HepG2 (cell line): ENCODE results near the gene C4orf33. TPM values are rescaled to one million over a fixed set of nuclear protein-coding genes. Genes with fewer than 3 reads are reported as not detected.

Experiments used
- ASH2L ChIP-seq: fragments of 300-600, 200-600 bp; sonication (generic); IDR thresholded peaks from 2 replicates; pipeline ENCODE4 v1.7.0; 2017; ENCODE audit warnings: low read depth, mild to moderate bottlenecking, moderate library complexity, mixed read lengths, low read length; ENCODE audit not compliant: insufficient read length
- CCAR2 ChIP-seq: fragments of 200-400 bp; formaldehyde crosslinking; optimal IDR thresholded peaks from 2 replicates; pipeline ENCODE3; 2018; ENCODE audit warnings: low read depth, mild to moderate bottlenecking, low read length, moderate library complexity
- CHD4 ChIP-seq: fragments of 200-600 bp; sonication (generic); IDR thresholded peaks from 2 replicates; pipeline ENCODE4 v1.7.0; 2017; ENCODE audit warnings: mild to moderate bottlenecking, low read length, borderline replicate concordance
- ERF ChIP-seq: IDR thresholded peaks from 2 replicates; pipeline ENCODE4 v1.6.1; 2018; ENCODE audit warnings: missing biosample characterization, missing genetic modification reagents
- FOXO1 ChIP-seq: sonication (generic); formaldehyde crosslinking; IDR thresholded peaks from 2 replicates; pipeline ENCODE4 v1.4.0; 2020; ENCODE audit warnings: missing genetic modification reagents
- HMGA1 ChIP-seq: sonication (generic); formaldehyde crosslinking; conservative IDR thresholded peaks from 2 replicates; pipeline ENCODE4 v1.4.0; 2020; ENCODE audit warnings: missing genetic modification reagents
- HMGXB4 ChIP-seq, 2 experiments: sonication (generic) in 1 of 2; formaldehyde crosslinking in 1 of 2; IDR thresholded peaks; 2 replicates each; pipeline versions ENCODE4 v1.4.0 to v1.6.1; 2018 to 2020; ENCODE audit warnings: missing genetic modification reagents in 2 of 2, borderline replicate concordance in 1 of 2, low read depth in 1 of 2, mild to moderate bottlenecking in 1 of 2, missing biosample characterization in 1 of 2
- JUN ChIP-seq: sonication (generic); formaldehyde crosslinking; IDR thresholded peaks from 2 replicates; pipeline ENCODE4 v1.4.0; 2020; ENCODE audit warnings: mild to moderate bottlenecking, missing genetic modification reagents
- JUND ChIP-seq: sonication (generic); formaldehyde crosslinking; IDR thresholded peaks from 2 replicates; pipeline ENCODE4 v1.8.0; 2022; ENCODE audit warnings: mild to moderate bottlenecking, missing genetic modification reagents
- MED1 ChIP-seq: sonication (generic); formaldehyde crosslinking; IDR thresholded peaks from 2 replicates; pipeline ENCODE4 v1.4.0; 2020; ENCODE audit warnings: missing genetic modification reagents
- NCOA2 ChIP-seq: sonication (generic); formaldehyde crosslinking; IDR thresholded peaks from 2 replicates; pipeline ENCODE4 v1.8.0; 2022; ENCODE audit warnings: inconsistent platforms
- RFX5 ChIP-seq: IDR thresholded peaks from 2 replicates; pipeline ENCODE4 v1.6.1; 2011; ENCODE audit warnings: low read depth, low read length, improper control_type of control experiment
- ZC3H13 ChIP-seq: sonication (generic); formaldehyde crosslinking; IDR thresholded peaks from 2 replicates; pipeline ENCODE4 v1.8.1; 2023; ENCODE audit warnings: mild to moderate bottlenecking, missing genetic modification reagents, moderate library complexity
- ZHX1 ChIP-seq: sonication (generic); formaldehyde crosslinking; IDR thresholded peaks from 2 replicates; pipeline ENCODE4 v1.8.1; 2022; ENCODE audit warnings: low read depth, mild to moderate bottlenecking, missing genetic modification reagents
- ZNF253 ChIP-seq: sonication (generic); formaldehyde crosslinking; IDR thresholded peaks from 2 replicates; pipeline ENCODE4 v1.8.0; 2022; ENCODE audit warnings: mild to moderate bottlenecking, missing genetic modification reagents, borderline replicate concordance
- ZNF441 ChIP-seq: sonication (generic); formaldehyde crosslinking; IDR thresholded peaks from 2 replicates; pipeline ENCODE4 v1.7.0; 2021; ENCODE audit warnings: missing genetic modification reagents, borderline replicate concordance
- ZNF501 ChIP-seq: sonication (generic); formaldehyde crosslinking; IDR thresholded peaks from 2 replicates; pipeline ENCODE4 v1.5.1; 2020; ENCODE audit warnings: mild to moderate bottlenecking, moderate library complexity, missing genetic modification reagents
- ZNF510 ChIP-seq: sonication (generic); formaldehyde crosslinking; IDR thresholded peaks from 2 replicates; pipeline ENCODE4 v1.4.0; 2020; ENCODE audit warnings: low read depth, mild to moderate bottlenecking, missing genetic modification reagents
- ZNF713 ChIP-seq: sonication (generic); formaldehyde crosslinking; IDR thresholded peaks from 2 replicates; pipeline ENCODE4 v1.4.0; 2020; ENCODE audit warnings: mild to moderate bottlenecking, missing genetic modification reagents
- ZNF766 ChIP-seq: sonication (generic); formaldehyde crosslinking; IDR thresholded peaks from 2 replicates; pipeline ENCODE4 v1.5.0; 2020; ENCODE audit warnings: missing genetic modification reagents, borderline replicate concordance
- ZNF776 ChIP-seq: sonication (generic); formaldehyde crosslinking; IDR thresholded peaks from 2 replicates; pipeline ENCODE4 v1.4.0; 2020; ENCODE audit warnings: mild to moderate bottlenecking, missing genetic modification reagents
- ZSCAN29 ChIP-seq: sonication (generic); formaldehyde crosslinking; conservative IDR thresholded peaks from 2 replicates; pipeline ENCODE4 v1.4.0; 2020; ENCODE audit warnings: mild to moderate bottlenecking, missing genetic modification reagents
- polyA plus RNA-seq, 8 experiments: library from polyadenylated mRNA; depleted of rRNA in 3 of 8; stranded (reverse) in 7 of 8; unstranded in 1 of 8; fragments of >200 nt; fragmentation: Illumina TruSeq in 4 of 8; extraction: Trizol in 4 of 8; gene quantifications; 2 replicates each; pipeline versions ENCODE4 v1.2.1 to v1.2.3, GENCODE V29; 2011 to 2016; ENCODE audit warnings: low read depth in 4 of 8, missing spikeins in 1 of 8, mixed read lengths in 1 of 8; ENCODE audit not compliant: insufficient read depth in 1 of 8
- total RNA-seq, 5 experiments: library from RNA; depleted of rRNA; stranded (reverse); fragments of >200 nt; fragmentation: Illumina TruSeq; extraction: Trizol; gene quantifications; 2 replicates each; pipeline ENCODE4 v1.2.3, GENCODE V29; 2016; ENCODE audit warnings: low read depth in 1 of 5
- TF ChIP-seq, protein P1 (sequence below): sonication (generic); formaldehyde crosslinking; IDR thresholded peaks from 2 replicates; pipeline ENCODE4 v1.5.1; 2020; ENCODE audit warnings: missing genetic modification reagents, mild to moderate bottlenecking, borderline replicate concordance
- TF ChIP-seq, protein P2 (sequence below): sonication (generic); formaldehyde crosslinking; IDR thresholded peaks from 2 replicates; pipeline ENCODE4 v1.4.0; 2020; ENCODE audit warnings: mild to moderate bottlenecking, low read depth, missing genetic modification reagents

The C4orf33 gene
- total and polyA plus RNA-seq, 2 of the 13 experiments (the other 11 are each of a cell fraction or from before 2014, with no cell fraction given) = 2.8 to 3.3 TPM

- TF ChIP-seq, protein P1, sequence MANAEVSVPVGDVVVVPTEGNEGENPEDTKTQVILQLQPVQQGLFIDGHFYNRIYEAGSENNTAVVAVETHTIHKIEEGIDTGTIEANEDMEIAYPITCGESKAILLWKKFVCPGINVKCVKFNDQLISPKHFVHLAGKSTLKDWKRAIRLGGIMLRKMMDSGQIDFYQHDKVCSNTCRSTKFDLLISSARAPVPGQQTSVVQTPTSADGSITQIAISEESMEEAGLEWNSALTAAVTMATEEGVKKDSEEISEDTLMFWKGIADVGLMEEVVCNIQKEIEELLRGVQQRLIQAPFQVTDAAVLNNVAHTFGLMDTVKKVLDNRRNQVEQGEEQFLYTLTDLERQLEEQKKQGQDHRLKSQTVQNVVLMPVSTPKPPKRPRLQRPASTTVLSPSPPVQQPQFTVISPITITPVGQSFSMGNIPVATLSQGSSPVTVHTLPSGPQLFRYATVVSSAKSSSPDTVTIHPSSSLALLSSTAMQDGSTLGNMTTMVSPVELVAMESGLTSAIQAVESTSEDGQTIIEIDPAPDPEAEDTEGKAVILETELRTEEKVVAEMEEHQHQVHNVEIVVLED = 0 out of 2 replicates have a peak, but pooled peaks have one; percentile 14
- TF ChIP-seq, protein P2, sequence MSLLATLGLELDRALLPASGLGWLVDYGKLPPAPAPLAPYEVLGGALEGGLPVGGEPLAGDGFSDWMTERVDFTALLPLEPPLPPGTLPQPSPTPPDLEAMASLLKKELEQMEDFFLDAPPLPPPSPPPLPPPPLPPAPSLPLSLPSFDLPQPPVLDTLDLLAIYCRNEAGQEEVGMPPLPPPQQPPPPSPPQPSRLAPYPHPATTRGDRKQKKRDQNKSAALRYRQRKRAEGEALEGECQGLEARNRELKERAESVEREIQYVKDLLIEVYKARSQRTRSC (CRISPR knock-in tag) = no peak
- no peak for TF ChIP-seq CHD4
- no peak for TF ChIP-seq ZNF510 (CRISPR knock-in tag)
- TF ChIP-seq FOXO1 (CRISPR knock-in tag) = no peak
- TF ChIP-seq ZNF441 (CRISPR knock-in tag) = no peak
- TF ChIP-seq HMGXB4 (CRISPR knock-in tag; IDR thresholded peaks at IDR 0.05; ENCODE audit: borderline replicate concordance in 1 of 2, low read depth in 1 of 2) = peak in 1 of 2 experiments; percentile 45; a peak in 1 of 4 replicates
- no peak for TF ChIP-seq ZNF776
- no peak for TF ChIP-seq ZHX1 (CRISPR knock-in tag)
- TF ChIP-seq RFX5 = no peak
- no peak for TF ChIP-seq ERF (CRISPR knock-in tag)
- TF ChIP-seq ZNF713 (CRISPR knock-in tag) = no peak
- no peak for TF ChIP-seq JUND (CRISPR knock-in tag)
- TF ChIP-seq ZNF766 (CRISPR knock-in tag) = no peak
- TF ChIP-seq MED1 (CRISPR knock-in tag) = no peak; the same call in 1 of the 2 replicates
- no peak for TF ChIP-seq NCOA2 (CRISPR knock-in tag)
- no peak for TF ChIP-seq CCAR2
- no peak for TF ChIP-seq JUN (CRISPR knock-in tag)
- TF ChIP-seq ZNF501 (CRISPR knock-in tag) = no peak
- peak; percentile 53 for TF ChIP-seq ASH2L
- no peak for TF ChIP-seq ZSCAN29 (CRISPR knock-in tag)
- TF ChIP-seq ZNF253 = no peak
- TF ChIP-seq HMGA1 (CRISPR knock-in tag) = no peak
- no peak for TF ChIP-seq ZC3H13 (CRISPR knock-in tag)
These were observed at the start of gene C4orf33 (continued) for GRCh38 chr4:129095811-129096454.
